ENCODE data around the gene PLOD1.
A peak's percentile ranks its signal among the peaks of the same experiment; 100 is the strongest.

The PLOD1 gene

GRCh38 chr1:12012560-12013316 lies 78.2 kb downstream of the PLOD1 start (continued):
- TF ChIP-seq ZXDB (tag by site-specific recombination; IDR thresholded peaks at IDR 0.05) = no peak
- TF ChIP-seq ZNF239 (tag by site-specific recombination; IDR thresholded peaks at IDR 0.05) = no peak
- TF ChIP-seq ZNF701 (tag by site-specific recombination; IDR thresholded peaks at IDR 0.05) = no peak

DNA sequence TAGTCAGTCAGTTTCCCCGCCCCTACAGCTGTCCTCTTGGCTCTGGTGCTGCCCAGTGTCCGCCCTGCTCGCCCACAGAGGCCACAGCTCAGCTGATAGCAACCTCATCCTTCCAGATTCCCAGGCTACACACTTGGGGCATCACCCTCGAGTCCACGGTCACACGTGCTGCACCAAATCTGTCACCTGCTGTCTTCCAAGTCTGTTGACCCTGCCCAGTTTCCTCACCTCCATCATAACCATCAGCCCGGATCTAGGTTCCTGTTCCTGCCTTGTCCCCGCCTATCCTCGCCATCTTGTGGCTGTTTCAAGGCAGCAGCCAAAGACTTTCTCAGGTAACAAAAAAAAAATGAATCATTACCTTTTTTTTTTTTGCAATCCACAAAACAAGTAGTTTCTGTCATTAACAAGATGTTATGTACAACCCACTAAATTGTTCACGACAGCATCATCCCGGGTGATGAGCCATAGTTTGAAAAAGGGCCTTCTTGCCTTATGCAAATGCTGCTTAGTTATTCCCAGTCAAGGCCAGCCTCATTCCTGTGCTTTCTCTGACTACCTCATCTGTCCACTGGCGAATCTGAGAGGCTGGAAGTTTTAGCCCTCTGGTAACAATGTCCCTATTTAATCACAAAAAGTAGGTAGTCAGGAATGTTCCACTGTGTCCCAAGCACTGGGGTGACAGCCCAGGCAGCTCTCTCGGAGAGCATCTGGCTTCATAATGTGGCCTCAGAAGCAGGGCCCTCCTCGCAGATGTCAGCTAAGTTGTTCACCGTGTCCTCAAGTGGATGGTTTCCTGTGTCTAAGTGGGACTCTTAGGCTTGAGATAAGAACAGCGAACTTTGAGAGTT lies 79.8 kb downstream of the PLOD1 start:
- no peak overlapping the region for H3K27ac ChIP-seq (ENCODE audit: extremely low read depth, low read depth, low read length)
- POLR2A ChIA-PET = no interaction called here
- H3K36me3 ChIP-seq (ENCODE audit: control insufficient read depth in 2 of 2, insufficient read depth in 1 of 2, low read length in 2 of 2) = peaks cover 5 to 39% of the 10 kb centered on the region in 2 experiments; a peak in 2 of 3 replicates
- H3K4me1 ChIP-seq (ENCODE audit: control insufficient read depth, insufficient read depth, low read length) = no peaks in the 10 kb centered on the region
- TF ChIP-seq ZNF302 (tag by site-specific recombination; IDR thresholded peaks at IDR 0.05; ENCODE audit: low read depth) (no peak), ZNF239 (tag by site-specific recombination; IDR thresholded peaks at IDR 0.05) (no peak), REPIN1 (tag by site-specific recombination; IDR thresholded peaks at IDR 0.05; ENCODE audit: low read depth) (no peak), ZNF549 (tag by site-specific recombination; IDR thresholded peaks at IDR 0.05) (no peak), SCRT1 (tag by site-specific recombination; IDR thresholded peaks at IDR 0.05; ENCODE audit: borderline replicate concordance) (no peak)
- TF ChIP-seq, protein P1, sequence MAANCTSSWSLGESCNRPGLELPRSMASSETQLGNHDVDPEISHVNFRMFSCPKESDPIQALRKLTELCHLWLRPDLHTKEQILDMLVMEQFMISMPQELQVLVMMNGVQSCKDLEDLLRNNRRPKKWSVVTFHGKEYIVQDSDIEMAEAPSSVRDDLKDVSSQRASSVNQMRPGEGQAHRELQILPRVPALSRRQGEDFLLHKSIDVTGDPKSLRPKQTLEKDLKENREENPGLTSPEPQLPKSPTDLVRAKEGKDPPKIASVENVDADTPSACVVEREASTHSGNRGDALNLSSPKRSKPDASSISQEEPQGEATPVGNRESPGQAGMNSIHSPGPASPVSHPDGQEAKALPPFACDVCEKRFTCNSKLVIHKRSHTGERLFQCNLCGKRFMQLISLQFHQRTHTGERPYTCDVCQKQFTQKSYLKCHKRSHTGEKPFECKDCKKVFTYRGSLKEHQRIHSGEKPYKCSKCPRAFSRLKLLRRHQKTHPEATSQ (tag by site-specific recombination; IDR thresholded peaks at IDR 0.05) = no peak
- TF ChIP-seq, protein P2, sequence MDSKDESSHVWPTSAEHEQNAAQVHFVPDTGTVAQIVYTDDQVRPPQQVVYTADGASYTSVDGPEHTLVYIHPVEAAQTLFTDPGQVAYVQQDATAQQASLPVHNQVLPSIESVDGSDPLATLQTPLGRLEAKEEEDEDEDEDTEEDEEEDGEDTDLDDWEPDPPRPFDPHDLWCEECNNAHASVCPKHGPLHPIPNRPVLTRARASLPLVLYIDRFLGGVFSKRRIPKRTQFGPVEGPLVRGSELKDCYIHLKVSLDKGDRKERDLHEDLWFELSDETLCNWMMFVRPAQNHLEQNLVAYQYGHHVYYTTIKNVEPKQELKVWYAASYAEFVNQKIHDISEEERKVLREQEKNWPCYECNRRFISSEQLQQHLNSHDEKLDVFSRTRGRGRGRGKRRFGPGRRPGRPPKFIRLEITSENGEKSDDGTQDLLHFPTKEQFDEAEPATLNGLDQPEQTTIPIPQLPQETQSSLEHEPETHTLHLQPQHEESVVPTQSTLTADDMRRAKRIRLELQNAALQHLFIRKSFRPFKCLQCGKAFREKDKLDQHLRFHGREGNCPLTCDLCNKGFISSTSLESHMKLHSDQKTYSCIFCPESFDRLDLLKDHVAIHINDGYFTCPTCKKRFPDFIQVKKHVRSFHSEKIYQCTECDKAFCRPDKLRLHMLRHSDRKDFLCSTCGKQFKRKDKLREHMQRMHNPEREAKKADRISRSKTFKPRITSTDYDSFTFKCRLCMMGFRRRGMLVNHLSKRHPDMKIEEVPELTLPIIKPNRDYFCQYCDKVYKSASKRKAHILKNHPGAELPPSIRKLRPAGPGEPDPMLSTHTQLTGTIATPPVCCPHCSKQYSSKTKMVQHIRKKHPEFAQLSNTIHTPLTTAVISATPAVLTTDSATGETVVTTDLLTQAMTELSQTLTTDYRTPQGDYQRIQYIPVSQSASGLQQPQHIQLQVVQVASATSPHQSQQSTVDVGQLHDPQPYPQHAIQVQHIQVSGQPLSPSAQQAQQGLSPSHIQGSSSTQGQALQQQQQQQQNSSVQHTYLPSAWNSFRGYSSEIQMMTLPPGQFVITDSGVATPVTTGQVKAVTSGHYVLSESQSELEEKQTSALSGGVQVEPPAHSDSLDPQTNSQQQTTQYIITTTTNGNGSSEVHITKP (tag by site-specific recombination; IDR thresholded peaks at IDR 0.05) = peak; percentile 32
- TF ChIP-seq, protein P3, sequence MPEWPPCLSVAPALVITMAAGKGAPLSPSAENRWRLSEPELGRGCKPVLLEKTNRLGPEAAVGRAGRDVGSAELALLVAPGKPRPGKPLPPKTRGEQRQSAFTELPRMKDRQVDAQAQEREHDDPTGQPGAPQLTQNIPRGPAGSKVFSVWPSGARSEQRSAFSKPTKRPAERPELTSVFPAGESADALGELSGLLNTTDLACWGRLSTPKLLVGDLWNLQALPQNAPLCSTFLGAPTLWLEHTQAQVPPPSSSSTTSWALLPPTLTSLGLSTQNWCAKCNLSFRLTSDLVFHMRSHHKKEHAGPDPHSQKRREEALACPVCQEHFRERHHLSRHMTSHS (tag by site-specific recombination; IDR thresholded peaks at IDR 0.05) = no peak
- TF ChIP-seq, protein P4, sequence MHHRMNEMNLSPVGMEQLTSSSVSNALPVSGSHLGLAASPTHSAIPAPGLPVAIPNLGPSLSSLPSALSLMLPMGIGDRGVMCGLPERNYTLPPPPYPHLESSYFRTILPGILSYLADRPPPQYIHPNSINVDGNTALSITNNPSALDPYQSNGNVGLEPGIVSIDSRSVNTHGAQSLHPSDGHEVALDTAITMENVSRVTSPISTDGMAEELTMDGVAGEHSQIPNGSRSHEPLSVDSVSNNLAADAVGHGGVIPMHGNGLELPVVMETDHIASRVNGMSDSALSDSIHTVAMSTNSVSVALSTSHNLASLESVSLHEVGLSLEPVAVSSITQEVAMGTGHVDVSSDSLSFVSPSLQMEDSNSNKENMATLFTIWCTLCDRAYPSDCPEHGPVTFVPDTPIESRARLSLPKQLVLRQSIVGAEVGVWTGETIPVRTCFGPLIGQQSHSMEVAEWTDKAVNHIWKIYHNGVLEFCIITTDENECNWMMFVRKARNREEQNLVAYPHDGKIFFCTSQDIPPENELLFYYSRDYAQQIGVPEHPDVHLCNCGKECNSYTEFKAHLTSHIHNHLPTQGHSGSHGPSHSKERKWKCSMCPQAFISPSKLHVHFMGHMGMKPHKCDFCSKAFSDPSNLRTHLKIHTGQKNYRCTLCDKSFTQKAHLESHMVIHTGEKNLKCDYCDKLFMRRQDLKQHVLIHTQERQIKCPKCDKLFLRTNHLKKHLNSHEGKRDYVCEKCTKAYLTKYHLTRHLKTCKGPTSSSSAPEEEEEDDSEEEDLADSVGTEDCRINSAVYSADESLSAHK (tag by site-specific recombination; IDR thresholded peaks at IDR 0.05) = peak; percentile 55
- H3K9me3 ChIP-seq (ENCODE audit: control insufficient read depth, insufficient read depth, low read depth, low read length) = no peaks in the 10 kb centered on the region
- CTCF ChIA-PET = interaction anchor here (0.6 kb wide), 2 partner anchors 29 to 224 kb away, joined by 4 to 5 read pairs; no protein-coding TSS in a partner anchor
- H3K4me3 ChIP-seq (ENCODE audit: low read depth, low read length) = no peak overlapping the region
